Hepatocyte (in vitro differentiated cells): Measurements from ENCODE around the gene PPFIBP2. TPM values are rescaled to one million over a fixed set of nuclear protein-coding genes. Genes with fewer than 3 reads are reported as not detected.
A peak's percentile ranks its signal among the peaks of the same experiment; 100 is the strongest.

Experiments
- DNase-seq: peaks from one replicate; pipeline ENCODE4 v3.0.0-alpha.2; 2016; ENCODE audit warnings: low spot score
- H2AFZ ChIP-seq: fragments of 200-600 bp; sonication (generic); 2 replicates; pipeline ENCODE4 v1.6.0; 2016; ENCODE audit warnings: antibody characterized with exemption, mild to moderate bottlenecking
- H3K27ac ChIP-seq: fragments of 200-600 bp; sonication (generic); 2 replicates; pipeline ENCODE4 v1.5.1; 2016; ENCODE audit warnings: mild to moderate bottlenecking
- H3K27me3 ChIP-seq: fragments of 200-600 bp; sonication (generic); 2 replicates; pipeline ENCODE4 v1.6.1; 2016
- H3K36me3 ChIP-seq: fragments of 200-600 bp; sonication (generic); replicated peaks from 2 replicates; pipeline ENCODE4 v1.5.1; 2016; ENCODE audit warnings: low read depth; ENCODE audit not compliant: insufficient read depth
- H3K4me1 ChIP-seq: fragments of 200-600 bp; sonication (generic); 2 replicates; pipeline ENCODE4 v1.5.1; 2016; ENCODE audit warnings: mild to moderate bottlenecking, moderate library complexity; ENCODE audit not compliant: insufficient read depth
- H3K4me2 ChIP-seq: fragments of 200-600 bp; sonication (generic); 2 replicates; pipeline ENCODE4 v1.6.0; 2016
- H3K4me3 ChIP-seq: fragments of 200-600 bp; sonication (generic); 2 replicates; pipeline ENCODE4 v1.5.1; 2016; ENCODE audit warnings: mild to moderate bottlenecking
- H3K79me2 ChIP-seq: fragments of 200-600 bp; sonication (generic); 2 replicates; pipeline ENCODE4 v1.6.0; 2017; ENCODE audit warnings: mild to moderate bottlenecking
- H3K9me2 ChIP-seq: fragments of 200-600 bp; sonication (generic); replicated peaks from 2 replicates; pipeline ENCODE4 v1.6.0; 2017; ENCODE audit warnings: mild to moderate bottlenecking; ENCODE audit not compliant: insufficient read depth
- H3K9me3 ChIP-seq: fragments of 200-600 bp; sonication (generic); 2 replicates; pipeline ENCODE4 v1.5.1; 2016; ENCODE audit warnings: low read depth, mild to moderate bottlenecking
- H4K20me1 ChIP-seq: fragments of 200-600 bp; sonication (generic); 2 replicates; pipeline ENCODE4 v1.6.0; 2016; ENCODE audit warnings: mild to moderate bottlenecking; ENCODE audit not compliant: insufficient read depth, poor library complexity, severe bottlenecking
- EZH2 ChIP-seq: fragments of 200-600 bp; sonication (generic); IDR thresholded peaks from 2 replicates; pipeline ENCODE4 v1.6.1; 2016; ENCODE audit warnings: antibody characterized with exemption, mild to moderate bottlenecking, borderline replicate concordance
- EZH2phosphoT487 ChIP-seq: fragments of 200-600 bp; sonication (generic); IDR thresholded peaks from one replicate; pipeline ENCODE4 v1.6.1; 2018; ENCODE audit warnings: antibody characterized with exemption, mild to moderate bottlenecking, low read depth, moderate library complexity; ENCODE audit not compliant: unreplicated experiment, severe bottlenecking
- WGBS: methylation state at CpG from one replicate; pipeline ENCODE4 v1.1.6; 2016; ENCODE audit warnings: low lambda C conversion rate; ENCODE audit errors: missing lambda C conversion rate; 5-methylcytosine and 5-hydroxymethylcytosine counted together
- polyA plus RNA-seq: library from polyadenylated mRNA; unstranded; fragments of >200 nt; fragmentation: Nextera tagmentation; extraction: Ambion mirVana; gene quantifications from 2 replicates; pipeline ENCODE4 v1.2.1, GENCODE V29; 2016
- total RNA-seq: library from RNA; depleted of rRNA; stranded (reverse); fragments of >200 nt; gene quantifications from 2 replicates; pipeline ENCODE4 v1.2.3, GENCODE V29; 2014
- TF ChIP-seq, protein P1 (sequence below): fragments of 200-600 bp; sonication (generic); IDR thresholded peaks from 2 replicates; pipeline ENCODE4 v1.5.1; 2016; ENCODE audit warnings: antibody characterized with exemption, mild to moderate bottlenecking; ENCODE audit not compliant: poor library complexity

Gene PPFIBP2
- total and polyA plus RNA-seq, 2 experiments from 2014 or later, result 33.9 to 55.8 TPM

DNA sequence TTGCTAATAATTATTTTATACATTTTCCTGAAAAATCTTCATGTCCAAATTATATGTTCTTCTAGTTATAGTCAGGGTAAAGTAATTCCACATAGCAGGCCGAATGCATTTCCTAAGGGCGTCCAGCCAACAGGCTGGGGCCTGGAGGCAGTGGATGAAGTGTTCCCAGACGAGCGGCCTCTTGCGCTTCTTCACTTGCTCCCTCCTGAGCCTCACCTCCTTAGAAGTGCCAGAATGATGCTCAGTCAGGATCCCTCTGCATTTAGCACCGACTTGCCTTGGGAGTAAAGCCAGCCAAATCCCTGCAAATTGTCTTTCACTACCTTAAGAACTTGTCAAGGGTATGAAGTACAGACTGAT, 27.0 kb upstream of the PPFIBP2 start:
- Histone ChIP-seq H3K9me2 (no peaks in the 10 kb centered on the region), H2AFZ (no peak overlapping the region), H3K27me3 (no peaks in the 10 kb centered on the region), H3K36me3 (no peaks in the 10 kb centered on the region), H3K79me2 (peaks cover 6% of the 10 kb centered on the region), H4K20me1 (no peaks in the 10 kb centered on the region), H3K4me2 (peak overlapping the region; percentile 70), H3K4me1 (peaks cover 4% of the 10 kb centered on the region), H3K4me3 (peak overlapping the region; percentile 0), H3K9me3 (no peaks in the 10 kb centered on the region), H3K27ac (no peak overlapping the region)
- 70% methylated on average over 6 of the region's 6 CpGs for WGBS
- no peak for TF ChIP-seq EZH2phosphoT487
- TF ChIP-seq EZH2, result no peak
- TF ChIP-seq, protein P1, sequence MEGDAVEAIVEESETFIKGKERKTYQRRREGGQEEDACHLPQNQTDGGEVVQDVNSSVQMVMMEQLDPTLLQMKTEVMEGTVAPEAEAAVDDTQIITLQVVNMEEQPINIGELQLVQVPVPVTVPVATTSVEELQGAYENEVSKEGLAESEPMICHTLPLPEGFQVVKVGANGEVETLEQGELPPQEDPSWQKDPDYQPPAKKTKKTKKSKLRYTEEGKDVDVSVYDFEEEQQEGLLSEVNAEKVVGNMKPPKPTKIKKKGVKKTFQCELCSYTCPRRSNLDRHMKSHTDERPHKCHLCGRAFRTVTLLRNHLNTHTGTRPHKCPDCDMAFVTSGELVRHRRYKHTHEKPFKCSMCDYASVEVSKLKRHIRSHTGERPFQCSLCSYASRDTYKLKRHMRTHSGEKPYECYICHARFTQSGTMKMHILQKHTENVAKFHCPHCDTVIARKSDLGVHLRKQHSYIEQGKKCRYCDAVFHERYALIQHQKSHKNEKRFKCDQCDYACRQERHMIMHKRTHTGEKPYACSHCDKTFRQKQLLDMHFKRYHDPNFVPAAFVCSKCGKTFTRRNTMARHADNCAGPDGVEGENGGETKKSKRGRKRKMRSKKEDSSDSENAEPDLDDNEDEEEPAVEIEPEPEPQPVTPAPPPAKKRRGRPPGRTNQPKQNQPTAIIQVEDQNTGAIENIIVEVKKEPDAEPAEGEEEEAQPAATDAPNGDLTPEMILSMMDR, result no peak
- peak; percentile 24 for DNase-seq

GRCh38 chr11:7487360-7487759, 26.4 kb upstream of the PPFIBP2 start:
- Histone ChIP-seq H3K27me3 (no peaks in the 10 kb centered on the region), H3K4me1 (peaks cover 4% of the 10 kb centered on the region), H2AFZ (no peak overlapping the region), H3K79me2 (peaks cover 6% of the 10 kb centered on the region), H3K9me3 (no peaks in the 10 kb centered on the region), H3K36me3 (no peaks in the 10 kb centered on the region), H3K4me3 (peak overlapping the region; percentile 0), H3K4me2 (peak overlapping the region; percentile 70), H3K9me2 (no peaks in the 10 kb centered on the region), H4K20me1 (no peaks in the 10 kb centered on the region), H3K27ac (no peak overlapping the region)
- no peak for DNase-seq
- WGBS, result 63% methylated on average over 2 of the region's 2 CpGs
- TF ChIP-seq, protein P1, result no peak
- TF ChIP-seq EZH2, result no peak
- no peak for TF ChIP-seq EZH2phosphoT487

DNA sequence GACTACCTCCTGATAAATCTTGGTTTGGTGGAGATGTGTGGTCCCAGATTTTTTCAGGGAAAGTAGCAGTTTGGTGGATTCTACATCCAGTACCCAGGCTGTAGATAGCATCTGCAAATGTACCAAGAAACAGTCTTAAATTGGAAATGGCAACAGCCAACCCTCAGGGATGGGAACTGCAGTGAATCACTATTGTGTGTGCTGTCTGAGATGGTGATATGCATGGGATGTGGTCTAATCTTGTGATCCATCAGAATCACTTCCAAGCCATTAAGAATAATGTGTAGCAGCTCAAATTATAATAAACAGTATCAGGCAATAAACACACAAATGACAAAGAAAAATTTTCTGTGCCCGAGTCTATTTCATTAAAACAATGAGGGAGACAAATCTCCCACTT, 25.1 kb upstream of the PPFIBP2 start:
- peaks cover 11% of the 10 kb centered on the region for H3K4me1 ChIP-seq
- H3K36me3 ChIP-seq, result no peaks in the 10 kb centered on the region
- no peak overlapping the region for H3K27ac ChIP-seq
- no peaks in the 10 kb centered on the region for H4K20me1 ChIP-seq
- no peak for DNase-seq
- no peaks in the 10 kb centered on the region for H3K9me2 ChIP-seq
- no peak overlapping the region for H3K4me2 ChIP-seq
- 90% methylated on average over 1 of the region's 1 CpG for WGBS
- peaks cover 6% of the 10 kb centered on the region for H3K79me2 ChIP-seq
- TF ChIP-seq, protein P1, result no peak
- no peak for TF ChIP-seq EZH2phosphoT487
- TF ChIP-seq EZH2, result no peak
- H3K9me3 ChIP-seq, result no peaks in the 10 kb centered on the region
- H3K27me3 ChIP-seq, result no peaks in the 10 kb centered on the region
- H3K4me3 ChIP-seq, result no peak overlapping the region
- H2AFZ ChIP-seq, result no peak overlapping the region

- H4K20me1 ChIP-seq, result no peaks in the 10 kb centered on the region
- DNase-seq, result no peak
- WGBS, result 98% methylated on average over 2 of the region's 2 CpGs
- H2AFZ ChIP-seq, result no peak overlapping the region
- peaks cover 6% of the 10 kb centered on the region for H3K79me2 ChIP-seq
- no peak overlapping the region for H3K27ac ChIP-seq
- no peaks in the 10 kb centered on the region for H3K9me2 ChIP-seq
- no peak overlapping the region for H3K4me3 ChIP-seq
- peaks cover 15% of the 10 kb centered on the region for H3K4me1 ChIP-seq
- H3K9me3 ChIP-seq, result no peaks in the 10 kb centered on the region
- TF ChIP-seq EZH2 (no peak), EZH2phosphoT487 (no peak)
- TF ChIP-seq, protein P1, result no peak
- H3K4me2 ChIP-seq, result no peak overlapping the region
- no peaks in the 10 kb centered on the region for H3K27me3 ChIP-seq
- no peaks in the 10 kb centered on the region for H3K36me3 ChIP-seq
Observed at GRCh38 chr11:7489376-7489775, 24.4 kb upstream of the PPFIBP2 start.
